GM19328 (cell line): ENCODE data around the gene VTCN1.
A peak's percentile ranks its signal among the peaks of the same experiment; 100 is the strongest.
"Not testable (repeated sequence)": the region's sequence is repeated elsewhere in the genome, so short reads cannot be mapped to it uniquely, and the experiment has no call there.

Source experiments
- ATAC-seq: cut with Tn5 transposase; IDR thresholded peaks from one replicate; pipeline ENCODE4 v1.9.1; 2021; ENCODE audit warnings: mild to moderate bottlenecking, moderate library complexity; ENCODE audit not compliant: unreplicated experiment

VTCN1 gene

GRCh38 chr1:117128323-117129079 lies 82.2 kb downstream of the VTCN1 start:
- no peak for ATAC-seq

- no peak for ATAC-seq
Observed at GRCh38 chr1:117127795-117128194, 82.9 kb downstream of the VTCN1 start.

- ATAC-seq, result no peak
Observed at GRCh38 chr1:117124661-117125060, 86.1 kb downstream of the VTCN1 start.

GRCh38 chr1:117123274-117123673 lies 87.5 kb downstream of the VTCN1 start:
- ATAC-seq, result no peak

- ATAC-seq, result no peak
Observed at GRCh38 chr1:117122330-117123025, 88.2 kb downstream of the VTCN1 start.

- ATAC-seq, result peak; percentile 89
Observed at GRCh38 chr1:117121589-117122329, 89.0 kb downstream of the VTCN1 start, which contains the start of gene TRIM45. Gene TRIM45 (minus strand): TSS chr1:117121749. CDS start chr1:117121201, 548 bp downstream.

GRCh38 chr1:117120774-117121588 lies 89.7 kb downstream of the VTCN1 start:
- no peak for ATAC-seq

- ATAC-seq, result not testable (repeated sequence)
Observed at GRCh38 chr1:117119144-117119543, 91.6 kb downstream of the VTCN1 start.

GRCh38 chr1:117118137-117118536 lies 92.6 kb downstream of the VTCN1 start:
- ATAC-seq, result no peak

GRCh38 chr1:117117697-117118096 lies 93.0 kb downstream of the VTCN1 start:
- ATAC-seq, result no peak

GRCh38 chr1:117116784-117117130 lies 94.0 kb downstream of the VTCN1 start:
- no peak for ATAC-seq

- ATAC-seq, result no peak
Observed at GRCh38 chr1:117116090-117116783, 94.5 kb downstream of the VTCN1 start.

GRCh38 chr1:117114877-117115276 lies 95.8 kb downstream of the VTCN1 start:
- no peak for ATAC-seq

GRCh38 chr1:117113199-117113598 lies 97.5 kb downstream of the VTCN1 start:
- ATAC-seq, result no peak

- no peak for ATAC-seq
Observed at GRCh38 chr1:117112047-117112717, 98.5 kb downstream of the VTCN1 start.

GRCh38 chr1:117110774-117111173 lies 100.0 kb downstream of the VTCN1 start:
- ATAC-seq, result no peak

GRCh38 chr1:117107364-117107763 lies 103.4 kb downstream of the VTCN1 start:
- no peak for ATAC-seq

GRCh38 chr1:117106478-117106877 lies 104.2 kb downstream of the VTCN1 start:
- no peak for ATAC-seq

- ATAC-seq, result no peak
Observed at GRCh38 chr1:117105722-117106121, 105.0 kb downstream of the VTCN1 start.

GRCh38 chr1:117104986-117105385 lies 105.7 kb downstream of the VTCN1 start:
- ATAC-seq, result no peak
